ENCODE measurements around the gene MYLK2.
A peak's percentile ranks its signal among the peaks of the same experiment; 100 is the strongest.
"Not testable (repeated sequence)": the region's sequence is repeated elsewhere in the genome, so short reads cannot be mapped to it uniquely, and the experiment has no call there.

Gene MYLK2

DNA sequence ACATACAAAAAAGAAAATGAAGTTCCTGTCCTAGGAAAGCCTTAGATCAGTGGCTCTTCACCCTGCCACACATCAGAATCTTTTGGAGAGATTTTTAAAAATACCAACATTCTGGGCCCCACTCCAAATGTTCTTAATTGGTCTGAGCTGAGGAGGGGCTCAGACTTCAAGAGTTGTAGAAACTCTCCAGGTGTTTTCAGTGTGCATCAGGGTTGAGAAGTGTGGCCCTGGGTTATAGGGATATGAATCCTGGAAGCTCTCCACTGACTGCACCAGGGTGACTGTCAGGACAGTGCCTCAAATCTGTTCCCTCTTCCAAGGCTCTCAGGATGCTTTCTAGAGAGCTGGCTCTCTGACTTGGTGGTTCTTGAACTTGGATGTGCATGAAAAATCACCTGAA, 5.5 kb upstream of the MYLK2 start:
- in situ Hi-C loops (cut with MboI; ENCODE audit: low pct_unique_long_range_greater_than_20kb, low sequenced_read_pairs): no loop called here
- no peak for DNase-seq

DNA sequence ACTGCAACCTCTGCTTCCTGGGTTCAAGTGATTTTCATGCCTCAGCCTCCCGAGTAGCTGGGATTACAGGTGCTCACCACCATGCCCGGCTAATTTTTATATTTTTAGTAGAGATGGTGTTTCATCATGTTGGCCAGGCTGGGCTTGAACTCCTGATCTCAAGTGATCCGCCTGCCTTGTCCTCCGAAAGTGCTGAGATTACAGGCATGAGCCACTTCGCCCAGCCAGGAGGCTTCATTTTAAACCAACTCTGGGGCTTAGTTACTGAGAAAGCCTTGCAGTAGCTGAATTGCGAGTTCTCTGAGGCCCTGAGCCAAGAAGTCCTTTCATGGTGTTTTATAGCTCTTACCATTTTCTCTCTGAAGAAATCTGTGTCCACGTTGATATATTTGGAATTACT, 5.0 kb upstream of the MYLK2 start:
- DNase-seq; in situ Hi-C loops (cut with MboI; ENCODE audit: low pct_unique_long_range_greater_than_20kb, low sequenced_read_pairs): not testable (repeated sequence)

DNA sequence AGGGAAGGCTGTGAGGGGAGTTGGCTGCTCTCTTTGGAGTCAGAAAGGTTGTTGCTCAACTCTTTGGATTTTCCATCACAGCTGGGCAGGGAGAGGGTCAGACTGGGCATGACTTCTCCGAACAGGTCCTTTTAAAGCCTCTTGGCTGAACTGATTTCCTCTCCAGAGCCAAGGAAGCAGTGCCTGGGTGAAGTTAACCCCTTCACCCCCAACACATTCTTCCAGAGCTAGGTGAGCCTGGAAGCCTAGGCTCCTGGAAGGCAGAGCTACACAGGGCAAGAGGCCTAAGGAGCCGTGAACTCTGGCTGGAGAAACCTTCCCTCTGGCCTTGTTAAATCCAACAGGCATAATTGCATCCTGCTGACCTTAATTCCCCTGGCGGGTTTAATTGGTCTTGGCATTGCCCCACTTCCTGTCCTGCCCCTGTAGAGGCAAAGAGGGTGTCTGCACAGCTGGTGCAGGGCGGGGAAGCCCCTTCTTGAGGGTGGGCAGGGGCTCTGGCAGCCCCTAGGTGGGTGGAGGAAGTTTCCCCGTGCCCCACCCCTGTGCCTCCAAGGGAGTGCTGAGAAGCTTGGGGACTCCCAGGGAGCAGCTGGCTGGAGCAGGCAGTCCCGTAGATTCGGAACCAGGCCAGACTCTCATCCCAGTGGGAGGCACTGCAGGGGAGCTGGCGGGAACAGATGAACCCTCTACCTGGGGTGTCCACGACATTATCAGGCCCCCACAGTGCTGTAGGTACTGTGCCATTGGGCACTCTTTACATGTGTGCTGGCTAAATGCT, 3.6 kb upstream of the MYLK2 start:
- in situ Hi-C loops (cut with MboI; ENCODE audit: low pct_unique_long_range_greater_than_20kb, low sequenced_read_pairs): no loop called here
- no peak for DNase-seq

DNA sequence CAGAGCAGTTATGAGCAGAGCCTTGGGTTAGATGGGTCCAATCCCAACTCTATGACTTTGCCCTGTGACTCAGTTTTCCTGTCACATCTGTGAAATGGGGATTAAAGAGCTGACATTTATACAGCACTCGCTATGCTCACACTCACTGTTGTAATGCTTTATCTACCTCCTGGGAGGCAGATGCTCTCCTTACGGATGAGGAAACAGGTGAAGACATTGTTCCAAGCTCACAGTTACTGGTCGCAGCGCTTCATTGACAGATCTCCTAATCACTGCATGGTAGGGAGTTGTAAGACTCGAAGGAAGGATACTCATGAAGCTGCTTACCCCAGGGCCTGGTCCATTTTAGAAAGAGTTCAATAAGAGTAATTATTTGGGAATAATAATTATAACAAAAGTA, 2.9 kb upstream of the MYLK2 start:
- in situ Hi-C loops (cut with MboI; ENCODE audit: low pct_unique_long_range_greater_than_20kb, low sequenced_read_pairs): no loop called here
- DNase-seq: no peak

DNA sequence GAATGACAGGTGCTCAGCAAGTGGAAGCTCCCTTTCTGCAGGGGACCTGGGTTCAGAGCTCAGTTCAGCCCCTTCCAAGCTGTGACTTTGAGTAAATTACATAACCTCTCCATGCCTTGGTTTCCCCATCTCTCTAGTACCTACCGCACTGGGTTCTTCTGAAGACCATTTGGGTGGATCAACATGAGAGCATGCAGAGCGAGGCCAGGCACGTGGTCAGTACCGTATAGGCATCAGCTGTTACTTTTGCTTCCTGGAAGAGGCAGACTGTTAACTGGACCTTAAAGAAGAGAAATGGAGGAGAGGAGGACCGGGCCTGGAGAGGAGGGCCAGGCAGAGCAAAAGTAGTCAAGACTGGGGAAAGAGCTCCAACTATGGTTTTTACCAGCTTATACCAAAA, 1.7 kb upstream of the MYLK2 start:
- DNase-seq: no peak
- in situ Hi-C loops (cut with MboI; ENCODE audit: low pct_unique_long_range_greater_than_20kb, low sequenced_read_pairs): no loop called here

DNA sequence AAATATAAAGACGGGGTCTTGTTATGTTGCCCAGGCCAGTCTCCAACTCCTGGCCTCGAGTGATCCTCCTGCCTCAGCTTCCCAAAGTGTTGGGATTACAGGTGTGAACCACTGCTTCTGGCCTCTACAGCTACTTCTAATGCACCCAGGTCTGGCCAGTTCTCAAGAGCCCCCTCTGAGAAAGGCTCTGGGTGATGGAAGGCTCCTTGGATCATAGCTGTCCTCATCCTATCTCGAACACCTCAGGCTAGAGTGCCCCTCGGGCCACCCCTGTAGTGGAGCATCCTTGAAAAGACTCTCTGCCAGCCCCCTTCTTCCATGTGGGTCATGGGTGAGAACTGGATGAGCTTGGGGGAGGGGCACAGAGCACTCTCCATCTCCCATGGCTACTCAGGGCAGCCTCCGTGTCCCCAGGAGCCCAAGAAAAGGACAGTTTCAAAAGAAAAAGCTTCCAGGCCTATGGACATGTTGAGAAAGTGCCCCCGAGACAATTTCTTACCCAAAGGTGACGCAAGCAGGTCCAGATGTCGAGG, 714 bp upstream of the MYLK2 start:
- in situ Hi-C loops (cut with MboI; ENCODE audit: low pct_unique_long_range_greater_than_20kb, low sequenced_read_pairs): no loop called here

DNA sequence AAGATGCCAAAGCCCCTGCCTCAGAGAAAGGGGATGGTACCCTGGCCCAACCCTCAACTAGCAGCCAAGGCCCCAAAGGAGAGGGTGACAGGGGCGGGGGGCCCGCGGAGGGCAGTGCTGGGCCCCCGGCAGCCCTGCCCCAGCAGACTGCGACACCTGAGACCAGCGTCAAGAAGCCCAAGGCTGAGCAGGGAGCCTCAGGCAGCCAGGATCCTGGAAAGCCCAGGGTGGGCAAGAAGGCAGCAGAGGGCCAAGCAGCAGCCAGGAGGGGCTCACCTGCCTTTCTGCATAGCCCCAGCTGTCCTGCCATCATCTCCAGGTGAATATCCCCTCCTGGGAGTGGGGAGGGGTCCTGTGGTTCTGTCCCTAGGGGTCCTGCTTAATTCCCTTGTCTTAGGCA, 1.1 kb downstream of the MYLK2 start:
- in situ Hi-C loops (cut with MboI; ENCODE audit: low pct_unique_long_range_greater_than_20kb, low sequenced_read_pairs): loop anchor here (10.0 kb wide), 1 partner anchor 275 kb away; no protein-coding TSS in a partner anchor

More for the DNA sequence above, 714 bp upstream of the MYLK2 start:
- no peak for DNase-seq

DNA sequence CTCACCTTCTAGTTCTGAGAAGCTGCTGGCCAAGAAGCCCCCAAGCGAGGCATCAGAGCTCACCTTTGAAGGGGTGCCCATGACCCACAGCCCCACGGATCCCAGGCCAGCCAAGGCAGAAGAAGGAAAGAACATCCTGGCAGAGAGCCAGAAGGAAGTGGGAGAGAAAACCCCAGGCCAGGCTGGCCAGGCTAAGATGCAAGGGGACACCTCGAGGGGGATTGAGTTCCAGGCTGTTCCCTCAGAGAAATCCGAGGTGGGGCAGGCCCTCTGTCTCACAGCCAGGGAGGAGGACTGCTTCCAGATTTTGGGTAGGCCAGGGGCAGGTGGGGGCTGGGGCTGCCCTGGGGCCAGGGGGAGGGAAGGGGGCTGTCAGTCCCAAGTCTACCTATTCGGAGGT, 2.3 kb downstream of the MYLK2 start:
- DNase-seq: no peak
- in situ Hi-C loops (cut with MboI; ENCODE audit: low pct_unique_long_range_greater_than_20kb, low sequenced_read_pairs): loop anchor here (10.0 kb wide), 1 partner anchor 273 kb away; no protein-coding TSS in a partner anchor

More for the DNA sequence above, 1.1 kb downstream of the MYLK2 start:
- no peak for DNase-seq

DNA sequence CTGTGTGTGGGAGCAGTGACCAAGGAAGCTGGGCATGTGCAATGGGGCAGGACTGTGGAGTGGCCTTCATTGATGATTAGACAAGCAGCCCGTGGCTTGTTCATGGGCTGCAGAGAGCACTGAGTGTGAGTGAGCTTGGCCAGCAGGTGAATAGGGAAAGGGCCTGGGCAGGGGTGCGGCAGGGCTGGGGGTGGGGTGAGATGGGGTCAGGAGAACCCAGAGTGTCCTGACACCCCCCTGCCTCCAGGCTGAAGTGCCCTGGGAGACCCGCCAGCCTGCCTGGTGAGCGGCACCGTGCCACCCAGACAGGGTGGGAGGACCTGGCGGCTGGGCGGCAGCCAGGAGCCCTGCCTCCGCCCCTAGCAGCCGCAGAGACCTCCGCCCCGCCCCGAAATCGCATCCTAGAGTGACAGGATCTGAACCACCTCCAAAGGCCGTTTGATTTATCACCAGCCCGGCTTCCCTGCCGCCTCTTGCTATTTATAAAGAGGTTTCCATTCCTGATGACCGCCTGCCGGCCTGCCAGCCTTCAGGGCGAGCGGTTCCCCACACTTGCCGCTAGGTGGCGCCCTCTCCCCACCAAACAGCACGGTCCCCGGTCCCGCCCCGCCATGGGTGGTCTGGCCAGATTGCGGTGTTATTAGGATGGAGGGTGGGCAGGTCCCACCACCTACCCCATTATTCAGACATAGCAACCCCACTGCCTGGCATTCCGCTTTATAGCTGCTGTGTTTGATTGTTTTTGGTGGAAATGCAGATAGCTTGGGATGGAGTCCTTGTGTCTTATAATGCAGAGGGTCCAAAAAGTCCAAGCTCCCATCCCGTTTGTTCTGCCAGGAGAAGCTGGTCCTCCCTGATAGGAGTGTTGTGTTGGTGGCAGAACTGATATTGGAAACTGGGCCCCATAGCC, 3.5 kb downstream of the MYLK2 start:
- in situ Hi-C loops (cut with MboI; ENCODE audit: low pct_unique_long_range_greater_than_20kb, low sequenced_read_pairs): loop anchor here (10.0 kb wide), 1 partner anchor 272 kb away; no protein-coding TSS in a partner anchor
- peak; percentile 76 for DNase-seq

DNA sequence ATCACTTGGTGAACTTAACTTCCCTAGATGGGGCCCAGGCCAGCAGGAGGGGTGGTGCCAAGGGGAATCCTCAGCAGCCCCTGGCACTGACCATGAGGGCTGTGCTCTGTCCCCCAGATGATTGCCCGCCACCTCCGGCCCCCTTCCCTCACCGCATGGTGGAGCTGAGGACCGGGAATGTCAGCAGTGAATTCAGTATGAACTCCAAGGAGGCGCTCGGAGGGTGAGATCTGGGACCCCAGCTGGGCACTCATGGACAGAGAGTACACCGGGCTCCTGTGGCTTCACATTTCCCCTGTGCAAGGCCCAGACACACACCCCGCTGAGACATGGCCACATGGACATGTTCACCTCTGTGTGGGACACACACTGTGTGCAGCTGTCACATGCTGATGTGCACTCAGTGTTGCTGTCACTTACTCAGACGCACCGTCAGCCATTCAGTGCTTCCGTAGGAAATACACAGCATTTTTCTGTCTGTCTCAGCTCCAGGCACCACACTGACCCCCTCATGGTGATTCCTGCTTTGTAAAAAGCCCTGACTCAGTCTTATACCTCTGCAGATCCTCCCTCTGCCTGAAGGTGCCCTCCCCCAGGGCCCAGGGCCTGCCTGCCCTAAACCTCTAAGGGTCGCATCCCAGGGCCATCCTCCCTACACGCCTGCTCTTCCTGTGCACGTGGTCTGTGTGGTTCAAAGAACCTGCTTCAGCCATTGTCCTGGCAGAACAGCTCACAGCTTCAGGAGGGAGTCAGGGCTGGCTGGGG, 4.4 kb downstream of the MYLK2 start:
- in situ Hi-C loops (cut with MboI; ENCODE audit: low pct_unique_long_range_greater_than_20kb, low sequenced_read_pairs): loop anchor here (10.0 kb wide), 1 partner anchor 271 kb away; no protein-coding TSS in a partner anchor
- peak; percentile 38 for DNase-seq

DNA sequence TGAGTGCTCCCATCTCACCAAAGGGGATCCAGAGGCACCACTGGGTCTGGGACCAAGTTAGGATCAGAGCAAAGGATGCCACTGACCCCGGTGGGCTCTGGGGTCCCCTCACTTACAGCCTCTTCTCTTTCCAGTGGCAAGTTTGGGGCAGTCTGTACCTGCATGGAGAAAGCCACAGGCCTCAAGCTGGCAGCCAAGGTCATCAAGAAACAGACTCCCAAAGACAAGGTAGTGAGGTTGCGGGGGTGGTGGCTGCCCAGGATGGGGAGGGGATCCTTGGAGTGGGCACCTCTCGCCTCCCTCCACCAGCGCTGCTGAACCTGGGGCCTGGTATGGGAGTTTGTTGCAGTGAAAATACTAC, 4.9 kb downstream of the MYLK2 start:
- in situ Hi-C loops (cut with MboI; ENCODE audit: low pct_unique_long_range_greater_than_20kb, low sequenced_read_pairs): loop anchor here (10.0 kb wide), 1 partner anchor 271 kb away; no protein-coding TSS in a partner anchor
- no peak for DNase-seq

DNA sequence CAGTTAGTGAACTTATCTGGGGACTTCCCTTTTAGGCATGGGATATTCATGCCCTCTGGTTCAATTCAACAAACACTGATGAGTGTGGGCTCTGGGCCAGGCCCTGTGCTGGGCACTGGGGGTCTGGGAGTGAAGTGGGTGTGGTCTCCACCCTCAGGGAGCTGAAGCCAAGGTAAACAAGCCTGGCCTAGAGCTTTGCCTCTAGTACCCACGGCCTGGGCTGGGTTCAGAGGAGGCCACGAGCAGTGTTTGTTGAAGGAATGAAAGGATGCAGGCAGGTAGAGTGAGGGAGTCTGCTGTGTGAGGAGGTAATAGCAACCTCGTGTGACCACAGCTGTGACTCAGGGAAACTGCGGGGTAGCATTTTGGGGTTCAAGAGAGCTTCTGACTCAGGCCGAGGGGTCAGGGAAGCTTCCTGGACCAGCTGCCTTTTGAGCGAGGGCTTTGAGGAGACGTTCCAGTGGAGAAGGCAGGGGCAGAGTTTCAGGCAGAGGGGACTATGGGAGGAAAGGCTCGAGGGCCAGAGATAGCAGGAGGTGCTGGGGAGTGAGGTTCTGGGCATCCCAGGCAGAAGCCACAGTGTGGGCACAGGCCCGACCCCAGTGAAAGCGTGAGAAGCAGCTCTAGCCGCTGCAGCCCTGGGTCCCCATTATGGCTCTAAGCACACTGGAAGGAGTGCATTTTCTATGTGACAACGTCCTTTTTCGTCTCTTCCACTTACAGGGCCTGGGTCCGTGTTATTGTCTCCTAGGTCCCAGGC, 5.6 kb downstream of the MYLK2 start:
- no peak for DNase-seq
- in situ Hi-C loops (cut with MboI; ENCODE audit: low pct_unique_long_range_greater_than_20kb, low sequenced_read_pairs): loop anchor here (10.0 kb wide), 1 partner anchor 270 kb away; no protein-coding TSS in a partner anchor

DNA sequence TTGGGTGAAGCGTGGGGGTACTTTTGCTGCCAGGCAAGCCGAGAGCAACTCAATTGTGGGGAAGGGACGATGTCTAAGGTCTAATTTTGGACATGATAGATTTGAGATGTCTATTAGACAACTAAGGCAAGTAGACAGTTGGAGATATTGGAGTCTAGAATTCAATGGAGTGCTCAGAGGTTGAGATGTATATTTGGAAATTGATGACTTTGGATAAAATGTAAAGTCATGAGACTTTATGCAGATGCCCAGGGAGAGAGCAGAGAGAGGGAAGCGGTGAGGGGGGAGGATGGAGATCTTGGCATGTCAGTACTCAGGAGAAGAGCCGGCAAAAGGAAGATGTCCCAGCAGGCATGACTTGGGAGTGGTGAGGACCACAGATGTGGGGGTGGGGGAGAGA, 6.9 kb downstream of the MYLK2 start:
- no peak for DNase-seq
- in situ Hi-C loops (cut with MboI; ENCODE audit: low pct_unique_long_range_greater_than_20kb, low sequenced_read_pairs): loop anchor here (10.0 kb wide), 1 partner anchor 269 kb away; no protein-coding TSS in a partner anchor

DNA sequence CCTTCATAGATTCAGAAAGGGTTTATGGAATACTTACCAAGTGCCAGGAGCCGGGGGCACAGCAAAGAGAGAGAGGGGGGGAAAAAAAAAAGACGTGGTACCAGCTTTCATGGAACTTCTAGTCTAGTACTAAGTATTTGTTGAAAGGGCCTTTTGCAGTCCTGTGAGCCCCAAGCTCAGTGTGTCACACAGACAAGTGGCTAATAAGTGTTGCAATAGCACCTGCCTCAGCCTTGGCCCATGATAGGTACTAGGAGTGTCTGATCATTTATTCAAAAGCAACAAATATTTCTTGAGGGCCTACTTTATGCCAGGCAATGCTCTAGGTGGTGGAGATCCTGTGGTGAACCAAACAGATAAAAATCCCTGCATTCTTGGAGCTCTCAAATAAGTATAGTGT, 7.9 kb downstream of the MYLK2 start:
- in situ Hi-C loops (cut with MboI; ENCODE audit: low pct_unique_long_range_greater_than_20kb, low sequenced_read_pairs): loop anchor here (10.0 kb wide), 1 partner anchor 268 kb away; no protein-coding TSS in a partner anchor

DNA sequence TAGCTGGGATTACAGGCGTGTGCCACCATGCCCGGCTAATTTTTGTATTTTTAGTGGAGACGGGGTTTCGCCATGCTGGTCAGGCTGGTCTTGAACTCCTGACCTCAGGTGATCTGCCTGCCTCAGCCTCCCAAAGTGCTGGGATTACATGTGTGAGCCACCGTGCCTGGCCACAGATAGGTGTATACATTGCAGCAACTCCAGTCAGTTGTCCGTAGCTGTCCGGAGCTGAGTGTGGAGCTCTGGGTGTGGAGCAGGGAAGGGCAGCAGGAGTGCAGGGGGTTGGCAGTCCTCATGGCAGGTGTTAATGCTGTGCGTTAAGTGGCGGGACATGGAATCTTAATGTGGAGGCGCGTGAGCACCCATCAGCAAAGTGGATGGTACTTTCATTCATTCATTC, 8.9 kb downstream of the MYLK2 start:
- in situ Hi-C loops (cut with MboI; ENCODE audit: low pct_unique_long_range_greater_than_20kb, low sequenced_read_pairs): loop anchor here (10.0 kb wide), 1 partner anchor 267 kb away; no protein-coding TSS in a partner anchor

More for the DNA sequence above, 7.9 kb downstream of the MYLK2 start:
- no peak for DNase-seq

DNA sequence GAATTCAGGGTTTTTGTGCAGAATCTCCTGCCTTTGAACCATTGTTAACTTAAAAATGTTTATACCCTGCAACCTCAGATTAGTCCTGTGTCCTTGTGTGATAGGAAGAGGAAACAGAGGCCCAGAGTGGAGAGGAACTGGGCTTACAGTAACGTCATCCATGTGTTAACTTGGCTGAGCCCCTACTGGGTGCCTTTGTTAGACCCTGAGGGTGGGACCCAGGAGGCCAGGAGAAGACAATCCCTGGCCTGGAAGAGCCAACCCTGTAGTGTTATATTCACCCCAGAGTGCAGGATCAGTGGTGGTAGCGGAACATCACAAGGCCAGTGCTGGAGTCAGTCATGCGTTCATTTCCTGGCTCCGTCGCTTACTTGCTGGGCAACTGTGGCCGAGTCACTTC, 10.6 kb downstream of the MYLK2 start:
- in situ Hi-C loops (cut with MboI; ENCODE audit: low pct_unique_long_range_greater_than_20kb, low sequenced_read_pairs): loop anchor here (10.0 kb wide), 1 partner anchor 265 kb away; no protein-coding TSS in a partner anchor
- no peak for DNase-seq

More for the DNA sequence above, 8.9 kb downstream of the MYLK2 start:
- DNase-seq: not testable (repeated sequence)

DNA sequence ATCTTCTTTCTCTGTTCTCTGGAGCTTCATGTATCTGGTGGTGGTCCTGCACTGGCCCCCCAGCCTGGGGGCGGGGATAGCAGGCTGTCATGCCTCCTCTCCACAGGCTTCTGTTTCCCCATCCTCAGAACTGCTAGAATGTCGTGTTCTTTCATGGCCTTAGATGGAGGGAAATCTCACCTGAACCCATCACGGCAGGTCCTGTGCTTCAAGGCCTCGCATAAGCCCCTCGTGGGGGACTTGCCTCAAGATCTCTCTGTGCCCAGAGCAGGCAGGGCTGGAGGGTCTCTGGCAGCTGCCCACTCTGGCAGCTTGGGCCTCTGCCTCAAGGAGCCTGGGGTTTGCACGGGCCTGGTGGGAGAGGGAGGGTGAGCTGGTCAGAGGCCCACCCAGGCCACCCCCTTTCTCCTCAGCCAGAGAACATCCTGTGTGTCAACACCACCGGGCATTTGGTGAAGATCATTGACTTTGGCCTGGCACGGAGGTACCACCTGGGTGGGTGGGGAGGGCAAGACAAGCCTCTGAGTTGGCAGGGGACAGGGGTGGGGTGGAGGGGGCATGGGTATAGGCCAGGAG, 11.3 kb downstream of the MYLK2 start:
- no peak for DNase-seq
- in situ Hi-C loops (cut with MboI; ENCODE audit: low pct_unique_long_range_greater_than_20kb, low sequenced_read_pairs): no loop called here

DNA sequence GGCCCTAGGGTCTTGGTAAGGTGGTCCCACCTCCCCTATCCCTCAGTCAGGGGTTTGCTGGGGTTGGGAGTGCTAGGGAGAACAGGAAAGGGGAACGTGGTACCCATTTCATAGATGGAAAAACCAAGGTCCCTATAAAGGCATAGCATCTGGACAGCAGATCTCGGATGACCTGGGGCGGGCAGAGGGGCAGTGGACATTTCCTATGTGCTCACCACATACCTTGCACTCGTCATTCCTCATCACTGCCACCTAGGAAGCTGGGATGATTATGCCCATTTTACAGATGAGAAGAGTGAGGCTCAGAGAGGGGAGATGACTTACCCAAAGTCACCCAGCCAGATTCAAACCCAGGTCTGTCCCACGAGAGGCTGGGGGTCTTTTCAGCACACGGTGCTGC, 12.1 kb downstream of the MYLK2 start:
- in situ Hi-C loops (cut with MboI; ENCODE audit: low pct_unique_long_range_greater_than_20kb, low sequenced_read_pairs): no loop called here

More for the DNA sequence above, 12.1 kb downstream of the MYLK2 start:
- no peak for DNase-seq

Data from KBM-7 (cell line).